GM10248 (cell line): Measurements from ENCODE around the gene SSH3.

Experiments
- CTCF ChIA-PET: fragments of 300-600 bp; sonication (Branson Sonifier 250); formaldehyde crosslinking; extraction: SDS; loops from one replicate; lab custom pipeline; 2021; ENCODE audit warnings: antibody characterized with exemption; lab: Yijun Ruan, JAX
- POLR2A ChIA-PET: fragments of 350-650 bp; sonication (Branson Sonifier 250); formaldehyde crosslinking; extraction: SDS; loops from one replicate; lab custom pipeline; 2020; ENCODE audit warnings: antibody characterized with exemption; lab: Yijun Ruan, JAX
- DNase-seq: peaks from one replicate; pipeline ENCODE4 v3.0.0; 2012; ENCODE audit errors: extremely low spot score
- CTCF ChIP-seq: IDR thresholded peaks from 2 replicates; pipeline ENCODE4 v1.5.1; 2012; ENCODE audit warnings: mild to moderate bottlenecking, low read depth; ENCODE audit errors: extremely low read depth, missing control alignments, control extremely low read depth

SSH3 gene

GRCh38 chr11:67283481-67283963, 19.8 kb upstream of the SSH3 start:
- DNase-seq = no peak
- CTCF ChIA-PET = interaction anchor here (0.6 to 1.9 kb wide), 9 partner anchors 9 to 99 kb away, joined by 3 to 7 read pairs (median 4); partner anchors contain the start of gene GRK2
- POLR2A ChIA-PET = no interaction called here
- TF ChIP-seq CTCF = no peak

- no peak for DNase-seq
- POLR2A ChIA-PET = no interaction called here
- CTCF ChIA-PET = no interaction called here
- no peak for TF ChIP-seq CTCF
These were observed 18.4 kb upstream of the SSH3 start for GRCh38 chr11:67284811-67285540.

- ChIA-PET POLR2A (interaction anchor here (0.6 kb wide), 1 partner anchor 59 kb away, joined by 5 read pairs; no protein-coding TSS in a partner anchor), CTCF (interaction anchor here (3.5 to 3.9 kb wide), 2 partner anchors 14 to 31 kb away, joined by 11 to 23 read pairs; no protein-coding TSS in a partner anchor)
- no peak for DNase-seq
These were observed 17.5 kb upstream of the SSH3 start for GRCh38 chr11:67285541-67286498.

GRCh38 chr11:67286621-67287333, 16.6 kb upstream of the SSH3 start:
- DNase-seq = no peak
- CTCF ChIA-PET = interaction anchor here (0.9 to 3.9 kb wide), 4 partner anchors 9 to 30 kb away, joined by 3 to 23 read pairs (median 11); no protein-coding TSS in a partner anchor
- POLR2A ChIA-PET = interaction anchor here (0.6 kb wide), 1 partner anchor 58 kb away, joined by 5 read pairs; no protein-coding TSS in a partner anchor
- peak; percentile 18 for TF ChIP-seq CTCF

More at GRCh38 chr11:67285541-67286498, 17.5 kb upstream of the SSH3 start:
- TF ChIP-seq CTCF = no peak

GRCh38 chr11:67287355-67288197, 15.8 kb upstream of the SSH3 start:
- CTCF ChIA-PET = interaction anchor here (0.8 to 3.9 kb wide), 11 partner anchors 8 to 95 kb away, joined by 3 to 23 read pairs (median 7); no protein-coding TSS in a partner anchor
- no peak for TF ChIP-seq CTCF
- DNase-seq = no peak
- POLR2A ChIA-PET = interaction anchor here (1.0 to 2.3 kb wide), 4 partner anchors 10 to 209 kb away, joined by 3 to 12 read pairs (median 4); no protein-coding TSS in a partner anchor
